Measurements from ENCODE around the gene CD44.

Gene CD44

GRCh38 chr11:35178067-35178805, 39.3 kb downstream of the CD44 start:
- no peak for DNase-seq (ENCODE audit: low read depth)

- DNase-seq (ENCODE audit: low read depth): no peak
Measured at GRCh38 chr11:35178873-35179272, 39.9 kb downstream of the CD44 start.

GRCh38 chr11:35179466-35180135, 40.6 kb downstream of the CD44 start:
- DNase-seq (ENCODE audit: low read depth): no peak

GRCh38 chr11:35180317-35181233, 41.6 kb downstream of the CD44 start:
- no peak for DNase-seq (ENCODE audit: low read depth)

- no peak for DNase-seq (ENCODE audit: low read depth)
Measured at GRCh38 chr11:35182317-35182939, 43.5 kb downstream of the CD44 start.

- DNase-seq (ENCODE audit: low read depth): no peak
Measured at GRCh38 chr11:35183326-35183925, 44.5 kb downstream of the CD44 start.

- no peak for DNase-seq (ENCODE audit: low read depth)
Measured at GRCh38 chr11:35185696-35186095, 46.7 kb downstream of the CD44 start.

GRCh38 chr11:35187996-35188395, 49.0 kb downstream of the CD44 start:
- DNase-seq (ENCODE audit: low read depth): no peak

- no peak for DNase-seq (ENCODE audit: low read depth)
Measured at GRCh38 chr11:35190804-35191348, 51.9 kb downstream of the CD44 start.

- no peak for DNase-seq (ENCODE audit: low read depth)
Measured at GRCh38 chr11:35192347-35192746, 53.4 kb downstream of the CD44 start.

GRCh38 chr11:35193767-35194166, 54.8 kb downstream of the CD44 start:
- no peak for DNase-seq (ENCODE audit: low read depth)

- DNase-seq (ENCODE audit: low read depth): no peak
Measured at GRCh38 chr11:35197292-35197691, 58.3 kb downstream of the CD44 start.

GRCh38 chr11:35200811-35201341, 61.9 kb downstream of the CD44 start:
- DNase-seq (ENCODE audit: low read depth): no peak

- no peak for DNase-seq (ENCODE audit: low read depth)
Measured at GRCh38 chr11:35204614-35205013, 65.6 kb downstream of the CD44 start.

- no peak for DNase-seq (ENCODE audit: low read depth)
Measured at GRCh38 chr11:35206616-35207015, 67.6 kb downstream of the CD44 start.

GRCh38 chr11:35207471-35208403, 68.8 kb downstream of the CD44 start:
- no peak for DNase-seq (ENCODE audit: low read depth)

- no peak for DNase-seq (ENCODE audit: low read depth)
Measured at GRCh38 chr11:35208795-35209194, 69.8 kb downstream of the CD44 start.

GRCh38 chr11:35210876-35211546, 72.0 kb downstream of the CD44 start:
- DNase-seq (ENCODE audit: low read depth): no peak

GRCh38 chr11:35211952-35212351, 73.0 kb downstream of the CD44 start:
- no peak for DNase-seq (ENCODE audit: low read depth)

All from fibroblast of the conjunctiva (primary cell).